Measurements from ENCODE around the gene NRM. TPM values are rescaled to one million over a fixed set of nuclear protein-coding genes. Genes with fewer than 3 reads are reported as not detected.
"Not testable (repeated sequence)": the region's sequence is repeated elsewhere in the genome, so short reads cannot be mapped to it uniquely, and the experiment has no call there.

Gene NRM
- total RNA-seq, 2 experiments from 2014 or later: 25.8 to 36.4 TPM

- ChIA-PET POLR2A (interaction anchor here (1.1 to 2.3 kb wide), 3 partner anchors 11 to 38 kb away, joined by 5 to 20 read pairs (median 11); no protein-coding TSS in a partner anchor), CTCF (interaction anchor here (0.8 to 4.2 kb wide), 6 partner anchors 9 to 68 kb away, joined by 3 to 22 read pairs (median 5); partner anchors contain the start of gene DHX16)
- DNase-seq (peak; percentile 98), ATAC-seq (peak; percentile 74)
- Mint-ChIP-seq H3K36me3 (ENCODE audit: low read depth) (peaks cover 68% of the 10 kb centered on the region), H3K9me3 (ENCODE audit: low read depth) (no peaks in the 10 kb centered on the region), H3K27ac (peak within 1 kb of the TSS; percentile 95), H3K4me3 (peak within 1 kb of the TSS; percentile 98), H3K27me3 (no peaks in the 10 kb centered on the region), H3K4me1 (peaks cover 58% of the 10 kb centered on the region)
- intact Hi-C loops (cut with DNase I, micrococcal nuclease): loop anchor here (2.0 to 10.0 kb wide), 8 partner anchors 15 to 682 kb away; partner anchors contain the start of genes C6orf136 (in 1 of the 2), CCHCR1 (in 1 of the 2), FLOT1 (in 1 of the 2) and MICA (in 1 of the 2)
Observed at GRCh38 chr6:30719791-30720737, 29.3 kb upstream of the NRM start, which contains the start of gene TUBB. Gene TUBB, plus strand, starts transcription at chr6:30720352. Its CDS starts 155 bp downstream, at chr6:30720507.

- DNase-seq (no peak), ATAC-seq (no peak)
- Mint-ChIP-seq H3K4me1 (peaks cover 57% of the 10 kb centered on the region), H3K9me3 (ENCODE audit: low read depth) (no peaks in the 10 kb centered on the region), H3K36me3 (ENCODE audit: low read depth) (peaks cover 68% of the 10 kb centered on the region), H3K27ac (peak overlapping the region; percentile 95), H3K27me3 (no peaks in the 10 kb centered on the region), H3K4me3 (peak overlapping the region; percentile 98)
- ChIA-PET POLR2A (interaction anchor here (0.7 kb wide), 1 partner anchor 18 kb away, joined by 3 read pairs; no protein-coding TSS in a partner anchor), CTCF (interaction anchor here (0.8 to 2.1 kb wide), 6 partner anchors 8 to 106 kb away, joined by 3 to 12 read pairs (median 4); no protein-coding TSS in a partner anchor)
- intact Hi-C loops (cut with DNase I, micrococcal nuclease): loop anchor here in 1 of 2 experiments (10.0 kb wide), 1 partner anchor 435 kb away; the partner anchor contains the start of genes CCHCR1 and TCF19
Observed at GRCh38 chr6:30719356-30719755, 28.6 kb upstream of the NRM start.

GRCh38 chr6:30717845-30718720 lies 27.3 kb upstream of the NRM start:
- intact Hi-C loops (cut with DNase I, micrococcal nuclease): loop anchor here (1.0 to 10.0 kb wide), 11 partner anchors 27 to 437 kb away; partner anchors contain the start of genes MRPS18B (in 2 of the 2), PPP1R10 (in 2 of the 2), ABCF1 (in 1 of the 2) and C6orf136 (in 1 of the 2)
- CTCF ChIA-PET: interaction anchor here (0.6 to 2.1 kb wide), 13 partner anchors 13 to 369 kb away, joined by 3 to 13 read pairs (median 5); no protein-coding TSS in a partner anchor
- H3K4me3 Mint-ChIP-seq: peak overlapping the region; percentile 98
- H3K27me3 Mint-ChIP-seq; ATAC-seq; H3K9me3 Mint-ChIP-seq (ENCODE audit: low read depth); DNase-seq: not testable (repeated sequence)
- peaks cover 61% of the 10 kb centered on the region for H3K36me3 Mint-ChIP-seq (ENCODE audit: low read depth)
- H3K4me1 Mint-ChIP-seq: peaks cover 44% of the 10 kb centered on the region
- H3K27ac Mint-ChIP-seq: peak overlapping the region; percentile 97
- POLR2A ChIA-PET: interaction anchor here (0.5 to 1.8 kb wide), 12 partner anchors 13 to 459 kb away, joined by 3 to 20 read pairs (median 5); partner anchors contain the start of genes ABCF1, DHX16 and NRM

- H3K9me3 Mint-ChIP-seq (ENCODE audit: low read depth): no peaks in the 10 kb centered on the region
- ChIA-PET CTCF (interaction anchor here (0.6 to 2.1 kb wide), 13 partner anchors 12 to 370 kb away, joined by 3 to 13 read pairs (median 5); no protein-coding TSS in a partner anchor), POLR2A (interaction anchor here (0.5 to 1.8 kb wide), 22 partner anchors 9 to 637 kb away, joined by 3 to 20 read pairs (median 4); partner anchors contain the start of genes ABCF1, DHX16, IER3 and MRPS18B)
- peaks cover 42% of the 10 kb centered on the region for H3K4me1 Mint-ChIP-seq
- intact Hi-C loops (cut with DNase I, micrococcal nuclease): loop anchor here (1.0 to 10.0 kb wide), 11 partner anchors 26 to 438 kb away; partner anchors contain the start of genes MRPS18B (in 2 of the 2), PPP1R10 (in 2 of the 2), ABCF1 (in 1 of the 2) and C6orf136 (in 1 of the 2)
- ATAC-seq (peak; percentile 78), DNase-seq (peak; percentile 100)
- H3K27me3 Mint-ChIP-seq: no peaks in the 10 kb centered on the region
- H3K36me3 Mint-ChIP-seq (ENCODE audit: low read depth): peaks cover 61% of the 10 kb centered on the region
- peak within 1 kb of the TSS; percentile 99 for H3K27ac Mint-ChIP-seq
- peak within 1 kb of the TSS; percentile 98 for H3K4me3 Mint-ChIP-seq
Observed at GRCh38 chr6:30717129-30717844, 26.5 kb upstream of the NRM start, which contains the start of gene MDC1. Gene MDC1, minus strand, starts transcription at chr6:30717281. Its CDS starts 2,106 bp downstream, at chr6:30715175.

- H3K4me3 Mint-ChIP-seq: peak overlapping the region; percentile 98
- no peaks in the 10 kb centered on the region for H3K27me3 Mint-ChIP-seq
- DNase-seq (no peak), ATAC-seq (no peak)
- intact Hi-C loops (cut with DNase I, micrococcal nuclease): loop anchor here (1.0 to 10.0 kb wide), 11 partner anchors 26 to 438 kb away; partner anchors contain the start of genes MRPS18B (in 2 of the 2), PPP1R10 (in 2 of the 2), ABCF1 (in 1 of the 2) and C6orf136 (in 1 of the 2)
- H3K9me3 Mint-ChIP-seq (ENCODE audit: low read depth): no peaks in the 10 kb centered on the region
- CTCF ChIA-PET: interaction anchor here (0.7 to 2.1 kb wide), 12 partner anchors 11 to 371 kb away, joined by 3 to 13 read pairs (median 6); no protein-coding TSS in a partner anchor
- peak overlapping the region; percentile 99 for H3K27ac Mint-ChIP-seq
- POLR2A ChIA-PET: interaction anchor here (0.6 to 1.8 kb wide), 17 partner anchors 9 to 637 kb away, joined by 3 to 20 read pairs (median 5); partner anchors contain the start of genes ABCF1, DHX16, IER3 and MRPS18B
- peaks cover 46% of the 10 kb centered on the region for H3K4me1 Mint-ChIP-seq
- peaks cover 61% of the 10 kb centered on the region for H3K36me3 Mint-ChIP-seq (ENCODE audit: low read depth)
Observed at GRCh38 chr6:30716879-30717128, 26.0 kb upstream of the NRM start.

- no peak overlapping the region for H3K27ac Mint-ChIP-seq
- CTCF ChIA-PET: interaction anchor here (0.6 to 1.0 kb wide), 2 partner anchors 8 to 673 kb away, joined by 3 read pairs; no protein-coding TSS in a partner anchor
- no peak for DNase-seq
- intact Hi-C loops (cut with DNase I, micrococcal nuclease): loop anchor here in 1 of 2 experiments (10.0 kb wide), 1 partner anchor 441 kb away; the partner anchor contains the start of genes CCHCR1 and TCF19
- peaks cover 61% of the 10 kb centered on the region for H3K36me3 Mint-ChIP-seq (ENCODE audit: low read depth)
- no peaks in the 10 kb centered on the region for H3K27me3 Mint-ChIP-seq
- POLR2A ChIA-PET: no interaction called here
- ATAC-seq: no peak
- no peaks in the 10 kb centered on the region for H3K9me3 Mint-ChIP-seq (ENCODE audit: low read depth)
- no peak overlapping the region for H3K4me3 Mint-ChIP-seq
- peaks cover 42% of the 10 kb centered on the region for H3K4me1 Mint-ChIP-seq
Observed at GRCh38 chr6:30714263-30714662, 23.5 kb upstream of the NRM start.

- Mint-ChIP-seq H3K27ac (no peak overlapping the region), H3K27me3 (no peaks in the 10 kb centered on the region), H3K36me3 (ENCODE audit: low read depth) (peaks cover 68% of the 10 kb centered on the region), H3K4me1 (peaks cover 31% of the 10 kb centered on the region), H3K4me3 (no peak overlapping the region), H3K9me3 (ENCODE audit: low read depth) (no peaks in the 10 kb centered on the region)
- CTCF ChIA-PET: interaction anchor here (0.6 to 1.2 kb wide), 3 partner anchors 33 to 309 kb away, joined by 3 to 4 read pairs (median 3); no protein-coding TSS in a partner anchor
- DNase-seq (no peak), ATAC-seq (no peak)
- POLR2A ChIA-PET: no interaction called here
- intact Hi-C loops (cut with DNase I, micrococcal nuclease): loop anchor here in 1 of 2 experiments (10.0 kb wide), 1 partner anchor 442 kb away; the partner anchor contains the start of genes CCHCR1 and TCF19
Observed at GRCh38 chr6:30712441-30712945, 21.7 kb upstream of the NRM start.

GRCh38 chr6:30711758-30712380 lies 21.1 kb upstream of the NRM start:
- ATAC-seq (no peak), DNase-seq (no peak)
- CTCF ChIA-PET: interaction anchor here (0.6 to 2.2 kb wide), 5 partner anchors 8 to 308 kb away, joined by 3 to 7 read pairs (median 3); no protein-coding TSS in a partner anchor
- no peaks in the 10 kb centered on the region for H3K27me3 Mint-ChIP-seq
- H3K4me3 Mint-ChIP-seq: no peak overlapping the region
- POLR2A ChIA-PET: no interaction called here
- H3K9me3 Mint-ChIP-seq (ENCODE audit: low read depth): no peaks in the 10 kb centered on the region
- H3K4me1 Mint-ChIP-seq: peaks cover 29% of the 10 kb centered on the region
- H3K36me3 Mint-ChIP-seq (ENCODE audit: low read depth): peaks cover 70% of the 10 kb centered on the region
- intact Hi-C loops (cut with DNase I, micrococcal nuclease): loop anchor here in 1 of 2 experiments (10.0 kb wide), 1 partner anchor 443 kb away; the partner anchor contains the start of genes CCHCR1 and TCF19
- H3K27ac Mint-ChIP-seq: no peak overlapping the region
